Astrocyte (in vitro differentiated cells and primary cell): Measurements from ENCODE around the gene BPIFB1. TPM values are rescaled to one million over a fixed set of nuclear protein-coding genes. Genes with fewer than 3 reads are reported as not detected.

ENCODE experiments used
- DNase-seq: peaks from one replicate; pipeline ENCODE4 v3.0.0-alpha.2; 2010; ENCODE audit warnings: low read depth
- FAIRE-seq: peaks from 2 replicates; lab custom pipeline; 2011; peaks lifted over from hg19 to GRCh38; lab: Jason Lieb, UNC
- H2AFZ ChIP-seq: 2 replicates; pipeline ENCODE4 v1.6.0; 2012; ENCODE audit warnings: low read depth, low read length, inconsistent platforms
- H3K27ac ChIP-seq: 2 replicates; pipeline ENCODE4 v1.5.1; 2011; ENCODE audit warnings: low read depth, low read length, inconsistent platforms
- H3K27me3 ChIP-seq: 2 replicates; pipeline ENCODE4 v1.6.0; 2011; ENCODE audit warnings: low read length, inconsistent platforms; ENCODE audit not compliant: insufficient read depth
- H3K36me3 ChIP-seq: 2 replicates; pipeline ENCODE4 v1.5.1; 2011; ENCODE audit warnings: low read length, inconsistent platforms; ENCODE audit not compliant: insufficient read depth
- H3K4me1 ChIP-seq: 2 replicates; pipeline ENCODE4 v1.5.1; 2011; ENCODE audit warnings: low read length, inconsistent platforms; ENCODE audit not compliant: insufficient read depth
- H3K4me2 ChIP-seq: 2 replicates; pipeline ENCODE4 v1.6.0; 2012; ENCODE audit warnings: low read length, inconsistent platforms
- H3K4me3 ChIP-seq: 2 replicates; pipeline ENCODE4 v1.5.1; 2011; ENCODE audit warnings: low read depth, mild to moderate bottlenecking, low read length, inconsistent platforms; ENCODE audit not compliant: insufficient read depth
- H3K79me2 ChIP-seq: 2 replicates; pipeline ENCODE4 v1.6.0; 2012; ENCODE audit warnings: mild to moderate bottlenecking, low read length, inconsistent platforms; ENCODE audit not compliant: insufficient read depth
- H3K9ac ChIP-seq: 2 replicates; pipeline ENCODE4 v1.6.0; 2012; ENCODE audit warnings: mild to moderate bottlenecking, low read length, inconsistent platforms
- H3K9me3 ChIP-seq: 2 replicates; pipeline ENCODE4 v1.5.1; 2012; ENCODE audit warnings: low read depth, mild to moderate bottlenecking, low read length, inconsistent platforms; ENCODE audit not compliant: insufficient read depth
- H4K20me1 ChIP-seq: 2 replicates; pipeline ENCODE4 v1.6.0; 2012; ENCODE audit warnings: low read length, inconsistent platforms; ENCODE audit not compliant: insufficient read depth
- H3K27ac Mint-ChIP-seq: one replicate; pipeline ENCODE4 v1.8.0; 2021; ENCODE audit warnings: mild to moderate bottlenecking, mixed read lengths; ENCODE audit not compliant: unreplicated experiment
- H3K27me3 Mint-ChIP-seq: one replicate; pipeline ENCODE4 v1.8.0; 2021; ENCODE audit warnings: low read depth, mixed read lengths; ENCODE audit not compliant: unreplicated experiment
- H3K36me3 Mint-ChIP-seq: one replicate; pipeline ENCODE4 v1.8.0; 2021; ENCODE audit warnings: low read depth, mixed read lengths; ENCODE audit not compliant: unreplicated experiment
- H3K4me1 Mint-ChIP-seq: one replicate; pipeline ENCODE4 v1.8.0; 2021; ENCODE audit warnings: low read depth, mixed read lengths; ENCODE audit not compliant: unreplicated experiment
- H3K4me3 Mint-ChIP-seq: one replicate; pipeline ENCODE4 v1.8.0; 2021; ENCODE audit warnings: mild to moderate bottlenecking, moderate library complexity, mixed read lengths; ENCODE audit not compliant: unreplicated experiment
- H3K9me3 Mint-ChIP-seq: one replicate; pipeline ENCODE4 v1.8.0; 2021; ENCODE audit warnings: mild to moderate bottlenecking, mixed read lengths; ENCODE audit not compliant: unreplicated experiment
- CTCF ChIP-seq: IDR thresholded peaks from 2 replicates; pipeline ENCODE4 v1.5.1; 2011; ENCODE audit warnings: low read depth, mild to moderate bottlenecking, inconsistent platforms, low read length, moderate library complexity; ENCODE audit not compliant: insufficient read depth
- EZH2 ChIP-seq: IDR thresholded peaks from 2 replicates; pipeline ENCODE4 v1.6.1; 2012; ENCODE audit warnings: mild to moderate bottlenecking, low read length, inconsistent platforms; ENCODE audit not compliant: insufficient read depth
- total RNA-seq: library from RNA; stranded (reverse); gene quantifications from 2 replicates; pipeline ENCODE4 v1.2.1, GENCODE V29; 2021

The BPIFB1 gene
- total RNA-seq, 1 donor from 2014 or later: not detected

DNA sequence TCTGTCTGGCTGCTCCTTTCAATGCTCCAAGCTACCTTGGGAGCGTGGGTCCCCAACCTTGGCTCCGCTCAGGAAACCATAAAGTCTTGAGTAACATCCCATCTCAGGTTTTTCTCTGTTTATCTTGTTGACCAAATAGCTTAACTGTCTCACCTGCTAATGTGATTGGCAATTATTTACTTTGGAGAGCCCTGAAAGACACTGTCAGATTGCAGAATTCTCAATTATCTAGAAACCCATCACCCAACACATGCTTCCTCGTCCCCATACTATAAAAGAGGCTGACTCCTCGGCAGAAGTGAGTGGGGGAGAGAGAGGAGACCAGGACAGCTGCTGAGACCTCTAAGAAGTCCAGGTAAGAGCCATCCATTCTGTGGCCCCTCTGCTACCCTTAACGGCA lies 47.3 kb upstream of the BPIFB1 start, which contains the start of gene BPIFA1:
BPIFA1 (plus strand) TSS at position 301 of the 400 bp plus-strand sequence. CDS start 1,716 bp downstream, outside the sequence.
- no peak within 1 kb of the TSS for H3K27ac Mint-ChIP-seq
- TF ChIP-seq EZH2: no peak
- TF ChIP-seq CTCF: no peak
- Histone ChIP-seq H3K9me3 (no peaks in the 10 kb centered on the region), H3K4me3 (no peak within 1 kb of the TSS), H4K20me1 (no peaks in the 10 kb centered on the region), H3K27ac (no peak within 1 kb of the TSS), H3K4me1 (no peaks in the 10 kb centered on the region), H3K4me2 (no peak within 1 kb of the TSS), H3K79me2 (no peaks in the 10 kb centered on the region), H3K27me3 (peaks cover 7% of the 10 kb centered on the region), H3K36me3 (no peaks in the 10 kb centered on the region), H2AFZ (no peak within 1 kb of the TSS), H3K9ac (no peak within 1 kb of the TSS)
- FAIRE-seq (no peak), DNase-seq (no peak)
- H3K9me3 Mint-ChIP-seq: peaks cover 11% of the 10 kb centered on the region
- peaks cover 70% of the 10 kb centered on the region for H3K27me3 Mint-ChIP-seq
- H3K4me1 Mint-ChIP-seq: no peaks in the 10 kb centered on the region
- no peak within 1 kb of the TSS for H3K4me3 Mint-ChIP-seq
- H3K36me3 Mint-ChIP-seq: peaks cover 1% of the 10 kb centered on the region

DNA sequence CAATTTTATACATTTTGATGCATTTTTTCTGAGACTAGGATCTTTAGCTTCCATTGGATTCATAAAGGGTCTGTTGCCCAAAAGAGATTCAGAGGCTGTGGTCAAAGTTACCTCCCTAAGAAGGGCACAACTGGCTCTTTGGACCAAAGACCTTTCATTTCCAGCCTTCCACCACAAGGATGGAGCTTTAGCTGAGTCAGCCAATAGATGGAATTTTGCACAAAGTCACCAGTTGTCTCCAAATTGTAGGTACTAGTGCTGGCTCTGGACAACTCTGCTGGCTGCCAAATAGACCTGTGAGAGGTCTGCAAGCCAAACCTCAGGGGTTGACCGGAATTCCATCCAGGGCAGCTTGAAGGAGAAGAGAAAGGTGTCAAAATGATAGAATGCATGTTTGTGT lies 46.7 kb upstream of the BPIFB1 start:
- no peak overlapping the region for H3K4me3 ChIP-seq
- no peaks in the 10 kb centered on the region for H3K36me3 ChIP-seq
- H3K9me3 Mint-ChIP-seq: peaks cover 11% of the 10 kb centered on the region
- FAIRE-seq (no peak), DNase-seq (no peak)
- no peaks in the 10 kb centered on the region for H3K4me1 ChIP-seq
- peaks cover 7% of the 10 kb centered on the region for H3K27me3 ChIP-seq
- H3K27ac ChIP-seq: no peak overlapping the region
- H3K4me2 ChIP-seq: no peak overlapping the region
- H3K79me2 ChIP-seq: no peaks in the 10 kb centered on the region
- H3K4me1 Mint-ChIP-seq: no peaks in the 10 kb centered on the region
- H3K9ac ChIP-seq: no peak overlapping the region
- H3K27me3 Mint-ChIP-seq: peaks cover 71% of the 10 kb centered on the region
- H3K36me3 Mint-ChIP-seq: peaks cover 1% of the 10 kb centered on the region
- TF ChIP-seq CTCF (no peak), EZH2 (no peak)
- no peaks in the 10 kb centered on the region for H4K20me1 ChIP-seq
- H2AFZ ChIP-seq: no peak overlapping the region
- H3K4me3 Mint-ChIP-seq: no peak overlapping the region
- no peaks in the 10 kb centered on the region for H3K9me3 ChIP-seq
- no peak overlapping the region for H3K27ac Mint-ChIP-seq

GRCh38 chr20:33237989-33238388 lies 45.0 kb upstream of the BPIFB1 start:
- H3K9me3 Mint-ChIP-seq: peaks cover 11% of the 10 kb centered on the region
- H3K4me1 Mint-ChIP-seq: no peaks in the 10 kb centered on the region
- Histone ChIP-seq H3K4me1 (no peaks in the 10 kb centered on the region), H3K9ac (no peak overlapping the region), H3K36me3 (no peaks in the 10 kb centered on the region), H3K27me3 (peaks cover 3% of the 10 kb centered on the region), H3K9me3 (no peaks in the 10 kb centered on the region), H3K79me2 (no peaks in the 10 kb centered on the region), H3K4me2 (no peak overlapping the region), H3K27ac (no peak overlapping the region), H3K4me3 (no peak overlapping the region), H2AFZ (no peak overlapping the region), H4K20me1 (no peaks in the 10 kb centered on the region)
- H3K36me3 Mint-ChIP-seq: peaks cover 1% of the 10 kb centered on the region
- H3K27me3 Mint-ChIP-seq: peaks cover 74% of the 10 kb centered on the region
- FAIRE-seq: no peak
- H3K4me3 Mint-ChIP-seq: no peak overlapping the region
- no peak for DNase-seq
- TF ChIP-seq CTCF (no peak), EZH2 (no peak)
- H3K27ac Mint-ChIP-seq: no peak overlapping the region
